Panc1 (cell line): ENCODE measurements around the gene OR51A4. TPM values are rescaled to one million over a fixed set of nuclear protein-coding genes. Genes with fewer than 3 reads are reported as not detected.

Experiments
- ATAC-seq: fragments of 200-7000 bp; cut with Tn5 transposase; 2 replicates; pipeline ENCODE4 v1.9.1; 2020; ENCODE audit warnings: mild to moderate bottlenecking, moderate library complexity
- BruUV-seq: library from RNA; stranded (reverse); fragments of 400-500 nt; replicated peaks from 2 replicates; lab custom pipeline; 2021; lab: Mats Ljungman, UMichigan
- CTCF ChIA-PET: fragments of 300-600 bp; sonication (Branson Sonifier 250); formaldehyde crosslinking; loops from one replicate; lab custom pipeline; 2022; ENCODE audit warnings: antibody characterized with exemption; lab: Charles Lee
- POLR2A ChIA-PET: fragments of 300-600 bp; sonication (Branson Sonifier 250); formaldehyde crosslinking; loops from one replicate; lab custom pipeline; 2022; ENCODE audit warnings: antibody characterized with exemption; lab: Charles Lee
- DNase-seq: peaks from one replicate; pipeline ENCODE4 v3.0.0-alpha.2; 2010; ENCODE audit warnings: low read depth, low spot score
- H3K27ac ChIP-seq: 2 replicates; pipeline ENCODE4 v1.5.1; 2011; ENCODE audit warnings: mild to moderate bottlenecking, low read length, inconsistent platforms
- H3K27me3 ChIP-seq: fragments of 200-500 bp; sonication (Bioruptor generic); 2 replicates; pipeline ENCODE4 v1.6.0; 2014; ENCODE audit warnings: low read length, inconsistent platforms; ENCODE audit not compliant: control insufficient read depth, insufficient read depth
- H3K36me3 ChIP-seq: fragments of 200-500 bp; sonication (Bioruptor generic); 2 replicates; pipeline ENCODE4 v1.5.1; 2014; ENCODE audit warnings: inconsistent platforms, mild to moderate bottlenecking, low read length, moderate library complexity; ENCODE audit not compliant: control insufficient read depth, insufficient read depth
- H3K4me1 ChIP-seq: 2 replicates; pipeline ENCODE4 v1.5.1; 2011; ENCODE audit warnings: inconsistent platforms, mild to moderate bottlenecking, low read length, moderate library complexity; ENCODE audit not compliant: control insufficient read depth, insufficient read depth
- H3K4me3 ChIP-seq, 2 experiments: 2 replicates each; pipeline ENCODE4 v1.5.1; 2011 to 2012; ENCODE audit warnings: low read depth in 2 of 2, low read length in 2 of 2, mild to moderate bottlenecking in 2 of 2, inconsistent platforms in 1 of 2, moderate library complexity in 1 of 2
- H3K9me3 ChIP-seq: fragments of 200-500 bp; sonication (Bioruptor generic); 2 replicates; pipeline ENCODE4 v1.5.1; 2014; ENCODE audit warnings: low read depth, mild to moderate bottlenecking, inconsistent platforms, low read length, moderate library complexity; ENCODE audit not compliant: control insufficient read depth, insufficient read depth
- POLR2AphosphoS5 ChIP-seq: IDR thresholded peaks from 2 replicates; pipeline ENCODE4 v1.6.1; 2012; ENCODE audit warnings: mild to moderate bottlenecking, low read depth, low read length, moderate library complexity
- SIN3A ChIP-seq: IDR thresholded peaks from 2 replicates; pipeline ENCODE4 v1.6.1; 2012; ENCODE audit warnings: low read depth, mild to moderate bottlenecking, low read length, moderate library complexity, borderline replicate concordance; ENCODE audit not compliant: insufficient read depth
- TCF7L2 ChIP-seq: IDR thresholded peaks from 2 replicates; pipeline ENCODE4 v1.6.1; 2011; ENCODE audit warnings: mild to moderate bottlenecking, low read depth, low read length, inconsistent platforms
- in situ Hi-C: cut with HindIII; loops from 2 replicates; pipeline ENCODE4 v1.10.0; 2016; ENCODE audit warnings: low sequenced_read_pairs, low pct_unique_long_range_greater_than_20kb
- intact Hi-C: fragments of 100-400 bp; cut with micrococcal nuclease; formaldehyde crosslinking; loops from one replicate; pipeline ENCODE4 v1.10.0; 2022; ENCODE audit not compliant: unreplicated experiment
- total RNA-seq: library from RNA; stranded (reverse); gene quantifications from one replicate; pipeline ENCODE4 v1.2.1, GENCODE V29; 2021; ENCODE audit not compliant: unreplicated experiment
- TF ChIP-seq, protein P1 (sequence below): fragments of 450-650 bp; IDR thresholded peaks from 2 replicates; pipeline ENCODE4 v1.5.1; 2017; ENCODE audit warnings: mild to moderate bottlenecking
- TF ChIP-seq, protein P2 (sequence below), 2 experiments: IDR thresholded peaks; 2 replicates each; pipeline ENCODE4 v1.6.1; 2011 to 2012; ENCODE audit warnings: low read depth in 2 of 2, control low read depth in 1 of 2, low read length in 1 of 2, mild to moderate bottlenecking in 1 of 2, moderate library complexity in 1 of 2; ENCODE audit not compliant: insufficient read depth in 1 of 2

OR51A4 gene
- total RNA-seq, 1 experiment from 2014 or later, result not detected

DNA sequence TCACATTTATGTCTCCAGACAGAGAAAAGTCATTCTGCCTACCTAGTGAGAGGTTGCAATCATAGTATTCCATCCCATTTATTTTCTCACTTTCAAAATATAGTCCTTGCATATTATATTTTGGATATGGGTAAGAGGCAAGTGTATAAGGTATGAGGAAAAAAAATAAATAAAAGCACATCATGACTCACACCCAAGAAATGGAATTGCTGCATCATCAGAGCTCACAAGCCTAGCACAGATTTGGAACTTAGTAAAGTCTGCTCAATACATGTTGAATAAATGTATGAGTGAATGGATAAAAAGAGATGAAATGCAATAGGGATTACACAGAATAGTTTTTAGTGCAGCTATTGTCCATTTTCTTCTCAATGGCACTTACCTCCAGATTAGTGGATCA is 20.8 kb downstream of the OR51A4 start:
- ATAC-seq (no peak), DNase-seq (no peak)
- no TSS peak for BruUV-seq
- POLR2A ChIA-PET, result no interaction called here
- Histone ChIP-seq H3K36me3 (no peaks in the 10 kb centered on the region), H3K4me1 (no peaks in the 10 kb centered on the region), H3K27me3 (no peaks in the 10 kb centered on the region), H3K9me3 (0 out of 2 replicates have a peak, but pooled peaks cover 2% of the 10 kb centered on the region), H3K4me3 (no peak overlapping the region), H3K27ac (no peak overlapping the region)
- in situ Hi-C loops, result no loop called here
- intact Hi-C loops, result no loop called here
- CTCF ChIA-PET, result no interaction called here
- TF ChIP-seq, protein P1, sequence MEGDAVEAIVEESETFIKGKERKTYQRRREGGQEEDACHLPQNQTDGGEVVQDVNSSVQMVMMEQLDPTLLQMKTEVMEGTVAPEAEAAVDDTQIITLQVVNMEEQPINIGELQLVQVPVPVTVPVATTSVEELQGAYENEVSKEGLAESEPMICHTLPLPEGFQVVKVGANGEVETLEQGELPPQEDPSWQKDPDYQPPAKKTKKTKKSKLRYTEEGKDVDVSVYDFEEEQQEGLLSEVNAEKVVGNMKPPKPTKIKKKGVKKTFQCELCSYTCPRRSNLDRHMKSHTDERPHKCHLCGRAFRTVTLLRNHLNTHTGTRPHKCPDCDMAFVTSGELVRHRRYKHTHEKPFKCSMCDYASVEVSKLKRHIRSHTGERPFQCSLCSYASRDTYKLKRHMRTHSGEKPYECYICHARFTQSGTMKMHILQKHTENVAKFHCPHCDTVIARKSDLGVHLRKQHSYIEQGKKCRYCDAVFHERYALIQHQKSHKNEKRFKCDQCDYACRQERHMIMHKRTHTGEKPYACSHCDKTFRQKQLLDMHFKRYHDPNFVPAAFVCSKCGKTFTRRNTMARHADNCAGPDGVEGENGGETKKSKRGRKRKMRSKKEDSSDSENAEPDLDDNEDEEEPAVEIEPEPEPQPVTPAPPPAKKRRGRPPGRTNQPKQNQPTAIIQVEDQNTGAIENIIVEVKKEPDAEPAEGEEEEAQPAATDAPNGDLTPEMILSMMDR, result no peak
- TF ChIP-seq, protein P2, sequence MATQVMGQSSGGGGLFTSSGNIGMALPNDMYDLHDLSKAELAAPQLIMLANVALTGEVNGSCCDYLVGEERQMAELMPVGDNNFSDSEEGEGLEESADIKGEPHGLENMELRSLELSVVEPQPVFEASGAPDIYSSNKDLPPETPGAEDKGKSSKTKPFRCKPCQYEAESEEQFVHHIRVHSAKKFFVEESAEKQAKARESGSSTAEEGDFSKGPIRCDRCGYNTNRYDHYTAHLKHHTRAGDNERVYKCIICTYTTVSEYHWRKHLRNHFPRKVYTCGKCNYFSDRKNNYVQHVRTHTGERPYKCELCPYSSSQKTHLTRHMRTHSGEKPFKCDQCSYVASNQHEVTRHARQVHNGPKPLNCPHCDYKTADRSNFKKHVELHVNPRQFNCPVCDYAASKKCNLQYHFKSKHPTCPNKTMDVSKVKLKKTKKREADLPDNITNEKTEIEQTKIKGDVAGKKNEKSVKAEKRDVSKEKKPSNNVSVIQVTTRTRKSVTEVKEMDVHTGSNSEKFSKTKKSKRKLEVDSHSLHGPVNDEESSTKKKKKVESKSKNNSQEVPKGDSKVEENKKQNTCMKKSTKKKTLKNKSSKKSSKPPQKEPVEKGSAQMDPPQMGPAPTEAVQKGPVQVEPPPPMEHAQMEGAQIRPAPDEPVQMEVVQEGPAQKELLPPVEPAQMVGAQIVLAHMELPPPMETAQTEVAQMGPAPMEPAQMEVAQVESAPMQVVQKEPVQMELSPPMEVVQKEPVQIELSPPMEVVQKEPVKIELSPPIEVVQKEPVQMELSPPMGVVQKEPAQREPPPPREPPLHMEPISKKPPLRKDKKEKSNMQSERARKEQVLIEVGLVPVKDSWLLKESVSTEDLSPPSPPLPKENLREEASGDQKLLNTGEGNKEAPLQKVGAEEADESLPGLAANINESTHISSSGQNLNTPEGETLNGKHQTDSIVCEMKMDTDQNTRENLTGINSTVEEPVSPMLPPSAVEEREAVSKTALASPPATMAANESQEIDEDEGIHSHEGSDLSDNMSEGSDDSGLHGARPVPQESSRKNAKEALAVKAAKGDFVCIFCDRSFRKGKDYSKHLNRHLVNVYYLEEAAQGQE (IDR thresholded peaks at IDR 0.05; ENCODE audit: insufficient read depth in 1 of 2, low read depth in 2 of 2, low read length in 1 of 2), result no peak
- TF ChIP-seq POLR2AphosphoS5 (no peak), TCF7L2 (no peak), SIN3A (no peak)

DNA sequence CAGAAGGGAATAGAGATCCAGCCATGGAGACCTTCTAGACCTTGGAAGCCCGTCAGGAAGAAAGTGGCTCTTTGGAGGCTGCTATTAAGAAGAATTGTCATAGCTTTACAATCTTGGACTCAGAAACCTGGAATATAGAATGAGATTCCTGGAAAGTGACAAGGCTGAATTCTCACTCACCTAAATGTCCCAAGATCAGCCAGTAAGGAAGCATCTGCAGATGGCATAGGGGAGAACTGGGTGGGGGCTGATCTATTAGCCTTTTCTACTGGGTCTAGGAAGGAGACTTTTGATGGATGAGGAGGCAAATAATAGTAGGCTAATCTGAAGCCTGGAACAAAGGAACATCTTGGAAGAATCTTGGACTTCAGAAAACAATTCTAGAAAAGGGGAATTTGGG is 23.2 kb downstream of the OR51A4 start, which contains the start of gene OR51G1:
OR51G1 (minus strand) TSS at position 101 of the 400 bp plus-strand sequence; CDS start at position 101, 0 bp downstream.
- CTCF ChIA-PET, result no interaction called here

More for the DNA sequence above, 23.2 kb downstream of the OR51A4 start, which contains the start of gene OR51G1:
- in situ Hi-C loops (no loop called here), intact Hi-C loops (no loop called here)
- no peak for ATAC-seq
- TF ChIP-seq, protein P1, result no peak
- no peak for TF ChIP-seq POLR2AphosphoS5
- no peak for TF ChIP-seq SIN3A
- no peak for TF ChIP-seq TCF7L2
- TF ChIP-seq, protein P2 (IDR thresholded peaks at IDR 0.05; ENCODE audit: insufficient read depth in 1 of 2, low read depth in 2 of 2, low read length in 1 of 2), result no peak
- no peaks in the 10 kb centered on the region for H3K36me3 ChIP-seq
- no peak within 1 kb of the TSS for H3K4me3 ChIP-seq
- H3K4me1 ChIP-seq, result no peaks in the 10 kb centered on the region
- no peak within 1 kb of the TSS for H3K27ac ChIP-seq
- 0 out of 2 replicates have a peak, but pooled peaks cover 2% of the 10 kb centered on the region for H3K9me3 ChIP-seq
- POLR2A ChIA-PET, result no interaction called here
- DNase-seq, result no peak
- no TSS peak for BruUV-seq
- no peaks in the 10 kb centered on the region for H3K27me3 ChIP-seq
